ENCODE results near the gene MCRIP1. TPM values are rescaled to one million over a fixed set of nuclear protein-coding genes. Genes with fewer than 3 reads are reported as not detected.
A peak's percentile ranks its signal among the peaks of the same experiment; 100 is the strongest.

The MCRIP1 gene
- total and polyA plus RNA-seq, 2 experiments from 2014 or later, result 66.1 to 118 TPM

DNA sequence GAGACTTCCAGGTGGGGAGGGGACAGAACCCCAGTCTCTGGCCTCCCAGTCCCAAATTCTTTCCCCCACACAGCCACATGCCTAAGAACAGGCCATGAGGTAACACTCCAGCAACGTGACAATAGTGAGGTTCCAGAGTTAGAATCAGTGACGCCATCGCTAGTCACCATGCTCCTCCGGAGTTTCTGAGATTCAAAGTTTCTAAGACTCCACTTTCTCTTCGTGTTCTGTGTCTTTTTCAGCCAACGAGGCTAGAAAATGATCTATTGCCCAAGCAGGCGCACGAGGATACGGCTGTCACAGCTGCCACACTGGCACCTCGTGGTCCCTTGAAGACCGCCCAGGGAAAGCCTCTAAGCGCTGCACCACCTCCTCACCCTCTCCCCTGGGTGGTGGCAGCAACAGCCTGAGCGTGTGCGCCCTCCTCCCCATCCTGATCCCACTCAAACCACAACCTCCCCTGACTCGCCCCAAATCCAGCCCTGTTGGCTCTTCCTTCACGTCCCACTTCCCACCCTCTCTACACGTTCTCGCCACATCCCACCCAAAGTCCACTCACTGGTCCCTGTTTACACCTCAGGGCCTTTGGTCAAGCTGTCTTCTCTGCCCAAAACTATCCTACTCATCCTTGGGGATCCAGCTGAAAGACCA, 1.0 kb downstream of the MCRIP1 start:
- WGBS (ENCODE audit: low lambda C conversion rate, missing lambda C conversion rate), result 57% methylated on average over 18 of the region's 18 CpGs
- Histone ChIP-seq H3K4me2 (peak overlapping the region; percentile 88), H3K79me2 (peaks cover 56% of the 10 kb centered on the region), H2AFZ (peak overlapping the region; percentile 40), H3K36me3 (replicated peaks; ENCODE audit: insufficient read depth, low read depth) (no peaks in the 10 kb centered on the region), H3K4me1 (ENCODE audit: insufficient read depth) (peaks cover 21% of the 10 kb centered on the region), H3K27ac (peak overlapping the region; percentile 91), H3K9me2 (replicated peaks; ENCODE audit: insufficient read depth) (no peaks in the 10 kb centered on the region), H3K27me3 (no peaks in the 10 kb centered on the region), H3K9me3 (ENCODE audit: low read depth) (no peaks in the 10 kb centered on the region), H3K4me3 (peak overlapping the region; percentile 98), H4K20me1 (ENCODE audit: insufficient read depth, poor library complexity, severe bottlenecking) (no peaks in the 10 kb centered on the region)
- DNase-seq (ENCODE audit: low spot score), result no peak
- no peak for TF ChIP-seq CTCF (IDR thresholded peaks at IDR 0.05; ENCODE audit: poor library complexity)
- TF ChIP-seq EZH2phosphoT487 (IDR thresholded peaks at IDR 0.05; ENCODE audit: low read depth, severe bottlenecking, unreplicated experiment), result no peak
- no peak for TF ChIP-seq EZH2 (IDR thresholded peaks at IDR 0.05; ENCODE audit: borderline replicate concordance)

DNA sequence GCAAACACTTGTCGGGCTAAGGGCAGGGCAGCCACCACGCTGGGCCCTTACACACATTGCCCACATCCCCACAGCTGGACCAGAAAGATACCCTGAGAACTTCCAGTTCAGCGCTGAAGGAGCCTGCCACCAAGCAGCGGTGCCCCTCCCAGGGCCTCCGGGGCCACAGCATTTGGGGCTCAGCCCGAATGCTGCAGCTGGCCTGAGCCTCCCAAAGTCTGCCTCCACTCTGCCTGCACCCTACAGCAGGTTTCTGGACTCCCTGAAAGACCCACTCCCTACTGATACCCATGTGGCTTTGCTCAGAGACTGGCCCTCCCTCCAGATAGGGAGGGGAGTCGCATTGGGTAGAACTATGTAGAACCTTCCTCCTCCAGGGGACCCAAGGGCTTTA, 1.5 kb downstream of the MCRIP1 start:
- H3K4me1 ChIP-seq (ENCODE audit: insufficient read depth), result peaks cover 21% of the 10 kb centered on the region
- no peak overlapping the region for H3K4me3 ChIP-seq
- no peaks in the 10 kb centered on the region for H3K9me3 ChIP-seq (ENCODE audit: low read depth)
- H3K36me3 ChIP-seq (replicated peaks; ENCODE audit: insufficient read depth, low read depth), result no peaks in the 10 kb centered on the region
- no peaks in the 10 kb centered on the region for H3K9me2 ChIP-seq (replicated peaks; ENCODE audit: insufficient read depth)
- WGBS (ENCODE audit: low lambda C conversion rate, missing lambda C conversion rate), result 96% methylated on average over 7 of the region's 7 CpGs
- TF ChIP-seq EZH2 (IDR thresholded peaks at IDR 0.05; ENCODE audit: borderline replicate concordance) (no peak), CTCF (IDR thresholded peaks at IDR 0.05; ENCODE audit: poor library complexity) (no peak)
- no peak for DNase-seq (ENCODE audit: low spot score)
- H3K27me3 ChIP-seq, result no peaks in the 10 kb centered on the region
- peak overlapping the region; percentile 91 for H3K27ac ChIP-seq
- peaks cover 59% of the 10 kb centered on the region for H3K79me2 ChIP-seq
- H3K4me2 ChIP-seq, result peak overlapping the region; percentile 88
- no peak overlapping the region for H2AFZ ChIP-seq
- H4K20me1 ChIP-seq (ENCODE audit: insufficient read depth, poor library complexity, severe bottlenecking), result no peaks in the 10 kb centered on the region

- no peaks in the 10 kb centered on the region for H3K9me3 ChIP-seq (ENCODE audit: low read depth)
- H4K20me1 ChIP-seq (ENCODE audit: insufficient read depth, poor library complexity, severe bottlenecking), result no peaks in the 10 kb centered on the region
- no peak overlapping the region for H3K4me2 ChIP-seq
- no peaks in the 10 kb centered on the region for H3K27me3 ChIP-seq
- WGBS (ENCODE audit: low lambda C conversion rate, missing lambda C conversion rate), result 96% methylated on average over 6 of the region's 6 CpGs
- H3K27ac ChIP-seq, result no peak overlapping the region
- H3K4me1 ChIP-seq (ENCODE audit: insufficient read depth), result peaks cover 21% of the 10 kb centered on the region
- no peaks in the 10 kb centered on the region for H3K9me2 ChIP-seq (replicated peaks; ENCODE audit: insufficient read depth)
- no peak overlapping the region for H2AFZ ChIP-seq
- no peak overlapping the region for H3K4me3 ChIP-seq
- TF ChIP-seq EZH2 (IDR thresholded peaks at IDR 0.05; ENCODE audit: borderline replicate concordance) (no peak), EZH2phosphoT487 (IDR thresholded peaks at IDR 0.05; ENCODE audit: low read depth, severe bottlenecking, unreplicated experiment) (no peak), CTCF (IDR thresholded peaks at IDR 0.05; ENCODE audit: poor library complexity) (no peak)
- peaks cover 59% of the 10 kb centered on the region for H3K79me2 ChIP-seq
- H3K36me3 ChIP-seq (replicated peaks; ENCODE audit: insufficient read depth, low read depth), result no peaks in the 10 kb centered on the region
- DNase-seq (ENCODE audit: low spot score), result no peak
These were observed 3.2 kb downstream of the MCRIP1 start for GRCh38 chr17:81829858-81830257.
